ENCODE data around the gene MDN1. TPM values are rescaled to one million over a fixed set of nuclear protein-coding genes. Genes with fewer than 3 reads are reported as not detected.

Gene MDN1
- total and polyA plus RNA-seq, 2 of the 4 experiments (the other 2 are of a cell fraction) = 7.7 to 26.7 TPM

DNA sequence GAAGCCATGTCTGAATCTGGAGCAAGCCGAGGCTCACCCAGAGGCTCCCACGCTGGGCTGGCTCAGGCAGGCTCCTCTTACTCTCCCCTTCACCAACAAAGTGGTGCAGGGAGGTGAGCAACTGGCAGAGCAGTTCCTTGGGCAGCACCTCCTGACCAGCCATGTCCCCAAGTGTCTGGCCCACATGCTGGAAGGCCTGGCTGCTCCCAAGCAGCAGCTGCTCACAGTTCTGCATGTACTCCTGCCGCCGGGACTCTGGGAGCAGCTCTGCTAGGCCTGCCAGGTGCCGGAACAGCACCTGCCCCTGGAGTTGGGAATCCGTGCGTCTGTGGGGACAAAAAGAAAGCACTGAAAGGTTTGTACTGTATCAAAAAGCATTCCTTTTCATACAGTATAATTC, 123.9 kb downstream of the MDN1 start:
- ATAC-seq (ENCODE audit: low read depth) (no peak), DNase-seq (no peak)
- no peak overlapping the region for H3K23ac ChIP-seq (ENCODE audit: low read depth, low read length)
- no peaks in the 10 kb centered on the region for H3K9me1 ChIP-seq (ENCODE audit: insufficient read depth, low read length)
- H4K91ac ChIP-seq (ENCODE audit: insufficient read depth, low read depth, low read length) = no peak overlapping the region
- intact Hi-C loops (cut with micrococcal nuclease) (no loop called here), in situ Hi-C loops (cut with MboI; ENCODE audit: low sequenced_read_pairs) (no loop called here), dilution Hi-C loops (cut with HindIII; ENCODE audit: low sequenced_read_pairs, unreplicated experiment) (no loop called here)
- H2BK5ac ChIP-seq (ENCODE audit: low read depth, low read length, poor library complexity, severe bottlenecking) = no peak overlapping the region
- H2AFZ ChIP-seq (replicated peaks; ENCODE audit: low read length, poor library complexity) = no peak overlapping the region
- no peaks in the 10 kb centered on the region for H3K27me3 ChIP-seq (ENCODE audit: control insufficient read depth, insufficient read depth, low read length)
- no peaks in the 10 kb centered on the region for H3K4me1 ChIP-seq (ENCODE audit: control insufficient read depth, insufficient read depth, low read length)
- no peak overlapping the region for H2BK20ac ChIP-seq (ENCODE audit: low read depth, low read length)
- H3K4ac ChIP-seq (ENCODE audit: low read depth, low read length) = no peak overlapping the region
- H4K5ac ChIP-seq (ENCODE audit: low read depth, low read length) = no peak overlapping the region
- H2AK9ac ChIP-seq (replicated peaks; ENCODE audit: low read depth, low read length, poor library complexity) = no peak overlapping the region
- no peaks in the 10 kb centered on the region for H3K79me1 ChIP-seq (ENCODE audit: low read depth in 1 of 2, low read length in 2 of 2)
- H2BK120ac ChIP-seq (ENCODE audit: low read depth, low read length) = no peak overlapping the region
- TF ChIP-seq FOS (IDR thresholded peaks at IDR 0.05; ENCODE audit: low read depth, low read length) (no peak), MAFK (IDR thresholded peaks at IDR 0.05; ENCODE audit: low read depth, low read length) (no peak), MXI1 (IDR thresholded peaks at IDR 0.05; ENCODE audit: borderline replicate concordance, low read depth, low read length) (no peak), NFE2L2 (IDR thresholded peaks at IDR 0.05; ENCODE audit: low read depth, low read length) (no peak), RAD21 (IDR thresholded peaks at IDR 0.05; ENCODE audit: low read length) (no peak), SMC3 (IDR thresholded peaks at IDR 0.05; ENCODE audit: low read depth, low read length) (no peak), ELK1 (IDR thresholded peaks at IDR 0.05; ENCODE audit: borderline replicate concordance, low read depth, low read length) (no peak), RCOR1 (IDR thresholded peaks at IDR 0.05; ENCODE audit: insufficient replicate concordance, low read length) (no peak), POLR2A (IDR thresholded peaks at IDR 0.05; ENCODE audit: low read depth, low read length) (no peak), CEBPB (IDR thresholded peaks at IDR 0.05; ENCODE audit: low read depth, low read length) (no peak), MAZ (IDR thresholded peaks at IDR 0.05; ENCODE audit: borderline replicate concordance, low read depth, low read length) (no peak), CHD1 (IDR thresholded peaks at IDR 0.05; ENCODE audit: low read depth, low read length) (no peak), BHLHE40 (IDR thresholded peaks at IDR 0.05; ENCODE audit: low read depth, low read length) (no peak), RFX5 (IDR thresholded peaks at IDR 0.05; ENCODE audit: low read depth, low read length) (no peak), USF2 (IDR thresholded peaks at IDR 0.05; ENCODE audit: low read depth, low read length) (no peak)
- TF ChIP-seq, protein P1, sequence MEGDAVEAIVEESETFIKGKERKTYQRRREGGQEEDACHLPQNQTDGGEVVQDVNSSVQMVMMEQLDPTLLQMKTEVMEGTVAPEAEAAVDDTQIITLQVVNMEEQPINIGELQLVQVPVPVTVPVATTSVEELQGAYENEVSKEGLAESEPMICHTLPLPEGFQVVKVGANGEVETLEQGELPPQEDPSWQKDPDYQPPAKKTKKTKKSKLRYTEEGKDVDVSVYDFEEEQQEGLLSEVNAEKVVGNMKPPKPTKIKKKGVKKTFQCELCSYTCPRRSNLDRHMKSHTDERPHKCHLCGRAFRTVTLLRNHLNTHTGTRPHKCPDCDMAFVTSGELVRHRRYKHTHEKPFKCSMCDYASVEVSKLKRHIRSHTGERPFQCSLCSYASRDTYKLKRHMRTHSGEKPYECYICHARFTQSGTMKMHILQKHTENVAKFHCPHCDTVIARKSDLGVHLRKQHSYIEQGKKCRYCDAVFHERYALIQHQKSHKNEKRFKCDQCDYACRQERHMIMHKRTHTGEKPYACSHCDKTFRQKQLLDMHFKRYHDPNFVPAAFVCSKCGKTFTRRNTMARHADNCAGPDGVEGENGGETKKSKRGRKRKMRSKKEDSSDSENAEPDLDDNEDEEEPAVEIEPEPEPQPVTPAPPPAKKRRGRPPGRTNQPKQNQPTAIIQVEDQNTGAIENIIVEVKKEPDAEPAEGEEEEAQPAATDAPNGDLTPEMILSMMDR (conservative IDR thresholded peaks at IDR 0.05; ENCODE audit: low read depth, low read length) = no peak
- BruUV-seq (replicated peaks) = no TSS peak
- no CpG with 5 or more reads among the region's 7 CpGs for WGBS, 2 experiments (ENCODE audit: extremely low coverage in 2 of 2, insufficient read length in 1 of 2)
- no peak overlapping the region for H2AK5ac ChIP-seq (ENCODE audit: low read depth, low read length)
- no peak overlapping the region for H3K9ac ChIP-seq (ENCODE audit: low read depth, low read length)
- H3K27ac ChIP-seq (ENCODE audit: insufficient read depth, low read length) = no peak overlapping the region
- H3K36me3 ChIP-seq (ENCODE audit: control insufficient read depth, insufficient read depth, low read length) = peaks cover 43% of the 10 kb centered on the region
- H3K9me3 ChIP-seq (ENCODE audit: control insufficient read depth, insufficient read depth, low read length) = no peaks in the 10 kb centered on the region
- no peak overlapping the region for H3K14ac ChIP-seq (replicated peaks; ENCODE audit: low read depth, low read length)
- no peak overlapping the region for H3K56ac ChIP-seq (ENCODE audit: extremely low read depth, insufficient read depth, low read length)
- CTCF ChIA-PET = no interaction called here
- no peak overlapping the region for H3K4me3 ChIP-seq (ENCODE audit: insufficient read depth, low read depth, low read length)
- H3K4me2 ChIP-seq (ENCODE audit: low read depth, low read length) = no peak overlapping the region
- no peak overlapping the region for H2BK15ac ChIP-seq (ENCODE audit: low read depth, low read length)
- POLR2A ChIA-PET (ENCODE audit: unreplicated experiment) = no interaction called here
- H4K20me1 ChIP-seq (ENCODE audit: insufficient read depth, low read length) = no peaks in the 10 kb centered on the region
- no peak overlapping the region for H3K18ac ChIP-seq (ENCODE audit: low read depth, low read length)
- H4K8ac ChIP-seq (ENCODE audit: low read depth in 2 of 2, low read length in 2 of 2) = no peak overlapping the region
